ENCODE measurements around the gene DCAF16.

DNA sequence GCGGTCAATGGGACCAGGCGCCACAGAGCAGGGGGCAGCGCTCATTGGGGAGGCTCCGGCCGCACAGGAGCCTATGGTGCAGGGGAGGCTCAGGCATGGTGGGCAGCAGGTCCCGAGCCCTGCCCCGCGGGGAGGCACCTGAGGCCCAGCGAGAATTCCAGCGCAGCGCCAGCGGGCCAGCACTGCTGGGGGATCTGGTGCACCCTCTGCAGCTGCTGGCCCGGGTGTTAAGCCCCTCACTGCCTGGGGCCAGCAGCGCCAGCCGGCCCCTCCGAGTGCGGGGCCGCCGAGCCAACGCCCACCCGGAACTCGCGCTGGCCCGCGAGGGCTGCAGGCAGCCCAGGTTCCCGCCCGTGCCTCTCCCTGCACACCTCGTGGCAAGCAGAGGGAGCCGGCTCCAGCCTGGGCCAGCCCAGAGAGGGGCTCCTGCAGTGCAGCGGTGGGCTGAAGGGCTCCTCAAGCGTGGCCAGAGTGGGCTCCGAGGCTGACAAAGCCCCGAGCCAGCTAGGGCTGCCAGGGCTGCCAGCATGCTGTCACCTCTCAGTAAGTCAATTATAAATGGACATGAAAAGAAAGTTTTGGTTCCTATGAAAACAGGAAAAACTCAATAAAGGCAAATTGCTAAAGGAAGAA lies 43.6 kb downstream of the DCAF16 start:
- TF ChIP-seq CTCF (tag by site-specific recombination; IDR thresholded peaks at IDR 0.05): no peak
- no peak for TF ChIP-seq ZNF138 (tag by site-specific recombination; IDR thresholded peaks at IDR 0.05; ENCODE audit: borderline replicate concordance)
- no peak for TF ChIP-seq ZNF433 (tag by site-specific recombination; IDR thresholded peaks at IDR 0.05; ENCODE audit: low read depth)
